Gastrocnemius medialis (tissue), 4 donors: ENCODE results near the gene SALL3. TPM values are rescaled to one million over a fixed set of nuclear protein-coding genes. Genes with fewer than 3 reads are reported as not detected.

Experiments used
- ATAC-seq, 2 donors: fragments of 150-250 bp; one replicate each; pipeline ENCODE4 v1.9.1; 2016
- DNase-seq, 2 donors: peaks; one replicate each; pipeline ENCODE4 v3.0.0-alpha.2; 2019
- H3K27ac ChIP-seq, 4 donors: fragments of 200-600 bp; sonication (generic); 1 replicate in 1 of 4; 2 replicates in 3 of 4; pipeline ENCODE4 v1.5.1; 2016 to 2018; ENCODE audit warnings: mild to moderate bottlenecking in 2 of 4, moderate library complexity in 1 of 4
- H3K27me3 ChIP-seq, 3 donors: fragments of 200-600 bp; sonication (generic) in 2 of 3; 1 replicate in 1 of 3; 2 replicates in 2 of 3; pipeline versions ENCODE4 v1.5.1 to v1.6.0; 2016 to 2019; ENCODE audit warnings: mild to moderate bottlenecking in 1 of 3, moderate library complexity in 1 of 3
- H3K36me3 ChIP-seq, 2 donors: fragments of 200-600 bp; sonication (generic) in 1 of 2; one replicate each; pipeline ENCODE4 v1.5.1; 2017 to 2018
- H3K4me1 ChIP-seq, 2 donors: fragments of 200-600 bp; sonication (generic) in 1 of 2; one replicate each; pipeline ENCODE4 v1.5.1; 2016 to 2017; ENCODE audit warnings: mild to moderate bottlenecking in 2 of 2
- H3K4me3 ChIP-seq, 4 donors: fragments of 200-600 bp; sonication (generic) in 3 of 4; 1 replicate in 1 of 4; 2 replicates in 3 of 4; pipeline ENCODE4 v1.5.1; 2016 to 2019; ENCODE audit warnings: mild to moderate bottlenecking in 2 of 4
- H3K9me3 ChIP-seq, 3 donors: fragments of 200-600 bp; sonication (generic) in 2 of 3; 1 replicate in 1 of 3; 2 replicates in 2 of 3; pipeline ENCODE4 v1.5.1; 2016 to 2019
- CTCF ChIP-seq, 5 experiments: fragments of 450-650 bp in 3 of 5; fragments of 200-600 bp in 2 of 5; sonication (generic) in 2 of 5; IDR thresholded peaks in 4 of 5; conservative IDR thresholded peaks in 1 of 5; 1 replicate in 4 of 5; 2 replicates in 1 of 5; pipeline ENCODE4 v1.5.1; 2016 to 2019; ENCODE audit warnings: antibody characterized with exemption in 5 of 5, mild to moderate bottlenecking in 3 of 5, moderate library complexity in 3 of 5
- POLR2A ChIP-seq, 2 donors: fragments of 450-650 bp; IDR thresholded peaks; one replicate each; pipeline ENCODE4 v1.6.1; 2017; ENCODE audit warnings: antibody characterized with exemption in 2 of 2, mild to moderate bottlenecking in 2 of 2, moderate library complexity in 2 of 2
- in situ Hi-C, 4 donors: fragments of 200-750 bp; cut with MboI; loops; one replicate each; pipeline versions ENCODE4 v1.15.0 to v1.8.0; 2017; ENCODE audit warnings: low sequenced_read_pairs in 4 of 4
- intact Hi-C: fragments of 100-400 bp; cut with DNase I; formaldehyde crosslinking; loops from one replicate; pipeline ENCODE4 v1.15.1; 2023; ENCODE audit warnings: low total_unique reads
- total RNA-seq, 4 donors: library from RNA; depleted of rRNA; stranded (reverse); fragments of >200 nt; gene quantifications; one replicate each; pipeline versions ENCODE4 v1.1.0 to v1.2.3, GENCODE V29; 2016

SALL3 gene
- total RNA-seq, 4 donors from 2014 or later: not detected

GRCh38 chr18:79048245-79048632 lies 68.6 kb downstream of the SALL3 start:
- no peak for ATAC-seq
- Histone ChIP-seq H3K9me3 (no peaks in the 10 kb centered on the region), H3K4me1 (no peaks in the 10 kb centered on the region), H3K36me3 (no peaks in the 10 kb centered on the region), H3K27me3 (peaks cover 0 to 6% (median 3%) of the 10 kb centered on the region in 3 donors), H3K27ac (no peak overlapping the region), H3K4me3 (no peak overlapping the region)
- TF ChIP-seq CTCF (IDR thresholded peaks at IDR 0.05 in 4 of 5, conservative IDR thresholded peaks at IDR 0.05 in 1 of 5) (no peak), POLR2A (IDR thresholded peaks at IDR 0.05) (no peak)
- intact Hi-C loops (no loop called here), in situ Hi-C loops (no loop called here)
- no peak for DNase-seq

GRCh38 chr18:79049506-79049905 lies 69.9 kb downstream of the SALL3 start:
- no peak for DNase-seq
- H3K27me3 ChIP-seq: peaks cover 0 to 6% (median 3%) of the 10 kb centered on the region in 3 donors
- no peaks in the 10 kb centered on the region for H3K36me3 ChIP-seq
- ATAC-seq: no peak
- H3K9me3 ChIP-seq: no peaks in the 10 kb centered on the region
- TF ChIP-seq POLR2A (IDR thresholded peaks at IDR 0.05) (no peak), CTCF (IDR thresholded peaks at IDR 0.05 in 4 of 5, conservative IDR thresholded peaks at IDR 0.05 in 1 of 5) (no peak)
- in situ Hi-C loops: no loop called here
- no peaks in the 10 kb centered on the region for H3K4me1 ChIP-seq
- no peak overlapping the region for H3K27ac ChIP-seq
- intact Hi-C loops: no loop called here
- no peak overlapping the region for H3K4me3 ChIP-seq

Other genes with a start within 250 kb of the SALL3 start
- gene ATP9B, start 89.6 kb downstream of the SALL3 start, total RNA-seq: 10 to 100 TPM in 3 of 4 donors, 1 to 10 TPM in 1; 9.9 to 33.6 (median 18.6) TPM